ENCODE measurements around the gene JPH3. TPM values are rescaled to one million over a fixed set of nuclear protein-coding genes. Genes with fewer than 3 reads are reported as not detected.

JPH3 gene
- total RNA-seq, 1 experiment from 2014 or later = 32.7 TPM

GRCh38 chr16:87723226-87723623 is 120.9 kb downstream of the JPH3 start:
- no peak overlapping the region for H4K8ac ChIP-seq (replicated peaks; ENCODE audit: insufficient read length, low read depth, low read length)
- no peak for DNase-seq
- no peak overlapping the region for H3K56ac ChIP-seq (ENCODE audit: insufficient read length, low read depth, low read length)
- Mint-ChIP-seq H3K27me3 (ENCODE audit: low read depth) (no peaks in the 10 kb centered on the region), H3K4me3 (no peak overlapping the region), H3K9me3 (peaks cover 3 to 4% of the 10 kb centered on the region in 2 experiments; a peak in 3 of 5 replicates), H3K27ac (no peak overlapping the region), H3K4me1 (peaks cover 0 to 6% of the 10 kb centered on the region in 2 experiments; a peak in 1 of 4 replicates), H3K36me3 (ENCODE audit: insufficient read depth in 1 of 3, low read depth in 3 of 3) (peaks cover 46 to 85% (median 80%) of the 10 kb centered on the region in 3 experiments)
- no peak overlapping the region for H4K91ac ChIP-seq (ENCODE audit: insufficient read length, low read depth, low read length)
- H3K27ac ChIP-seq (ENCODE audit: insufficient read length, low read depth, low read length) = no peak overlapping the region
- H2BK12ac ChIP-seq (ENCODE audit: insufficient read length, low read depth, low read length) = no peak overlapping the region
- no peak overlapping the region for H3K9ac ChIP-seq (ENCODE audit: extremely low read depth, insufficient read length, low read length)
- H3K4me2 ChIP-seq (ENCODE audit: insufficient read depth, insufficient read length, low read length) = no peak overlapping the region
- 100% methylated on average over 1 of the region's 12 CpGs for WGBS (ENCODE audit: extremely low coverage, insufficient read length, low lambda C conversion rate)
- no peaks in the 10 kb centered on the region for H3K79me1 ChIP-seq (ENCODE audit: insufficient read depth, low read depth, low read length, poor library complexity, severe bottlenecking)
- H3K4me1 ChIP-seq (ENCODE audit: insufficient read depth, low read length) = no peaks in the 10 kb centered on the region
- H2BK120ac ChIP-seq (ENCODE audit: low read depth, low read length, poor library complexity, severe bottlenecking) = no peak overlapping the region
- no peak overlapping the region for H2AK5ac ChIP-seq (ENCODE audit: insufficient read length, low read length)
- H2AFZ ChIP-seq (ENCODE audit: low read length) = no peak overlapping the region
- no peak for TF ChIP-seq CTCF (conservative IDR thresholded peaks at IDR 0.05)
- H2BK5ac ChIP-seq (ENCODE audit: insufficient read length, low read length) = no peak overlapping the region
- H3K23me2 ChIP-seq (ENCODE audit: insufficient read length, low read depth, low read length, poor library complexity, severe bottlenecking) = no peaks in the 10 kb centered on the region
- H4K20me1 ChIP-seq (ENCODE audit: control insufficient read depth, insufficient read depth, insufficient read length) = no peaks in the 10 kb centered on the region
- H3K4ac ChIP-seq (ENCODE audit: low read depth, low read length) = no peak overlapping the region
- H3K9me3 ChIP-seq (ENCODE audit: control insufficient read depth, low read depth, low read length) = no peaks in the 10 kb centered on the region
- no peak overlapping the region for H3T11ph ChIP-seq (ENCODE audit: low read length)
- H3K27me3 ChIP-seq (ENCODE audit: insufficient read depth, low read length) = no peaks in the 10 kb centered on the region
- H3K23ac ChIP-seq (ENCODE audit: insufficient read length, low read depth, low read length) = no peak overlapping the region
- peaks cover 4% of the 10 kb centered on the region; the same call in 1 of the 2 replicates for H3K79me2 ChIP-seq (ENCODE audit: insufficient read depth, low read length)
- no peak overlapping the region for H2BK15ac ChIP-seq (ENCODE audit: low read depth, low read length)
- H3K14ac ChIP-seq (ENCODE audit: insufficient read depth, low read length) = no peak overlapping the region; the same call in 1 of the 2 replicates
- no peak overlapping the region for H2BK20ac ChIP-seq (ENCODE audit: low read depth, low read length, poor library complexity, severe bottlenecking)
- H4K5ac ChIP-seq (ENCODE audit: insufficient read length, low read depth, low read length) = no peak overlapping the region
- H3K18ac ChIP-seq (ENCODE audit: insufficient read length, low read depth, low read length) = no peak overlapping the region

All from H9 (cell line).